Subcutaneous abdominal adipose tissue (tissue), 5 donors: ENCODE data around the gene MYL11.
A peak's percentile ranks its signal among the peaks of the same experiment; 100 is the strongest.
"Not testable (repeated sequence)": the region's sequence is repeated elsewhere in the genome, so short reads cannot be mapped to it uniquely, and the experiment has no call there.

Source experiments
- H3K27ac ChIP-seq: one replicate; pipeline ENCODE4 v1.7.0; 2013; ENCODE audit warnings: low read depth, mild to moderate bottlenecking, inconsistent platforms, low read length, moderate library complexity
- H3K27me3 ChIP-seq, 5 donors: one replicate each; pipeline ENCODE4 v1.7.0; 2013; ENCODE audit warnings: low read length in 5 of 5, inconsistent platforms in 1 of 5; ENCODE audit not compliant: control insufficient read depth in 5 of 5, insufficient read depth in 4 of 5
- H3K36me3 ChIP-seq, 5 donors: one replicate each; pipeline ENCODE4 v1.7.0; 2013; ENCODE audit warnings: low read length in 5 of 5; ENCODE audit not compliant: control insufficient read depth in 5 of 5, insufficient read depth in 5 of 5
- H3K4me1 ChIP-seq, 5 donors: one replicate each; pipeline ENCODE4 v1.7.0; 2013; ENCODE audit warnings: low read length in 5 of 5, mild to moderate bottlenecking in 3 of 5, moderate library complexity in 1 of 5; ENCODE audit not compliant: control insufficient read depth in 5 of 5, insufficient read depth in 5 of 5
- H3K4me3 ChIP-seq, 5 donors: one replicate each; pipeline ENCODE4 v1.7.0; 2013; ENCODE audit warnings: low read length in 5 of 5, low read depth in 1 of 5
- H3K9ac ChIP-seq, 5 donors: one replicate each; pipeline ENCODE4 v1.7.0; 2013; ENCODE audit warnings: low read length in 5 of 5, mild to moderate bottlenecking in 4 of 5, moderate library complexity in 3 of 5
- H3K9me3 ChIP-seq, 5 donors: one replicate each; pipeline ENCODE4 v1.7.0; 2013; ENCODE audit warnings: low read length in 5 of 5; ENCODE audit not compliant: control insufficient read depth in 5 of 5
- donor health status: healthy.
- donor health status: healthy.
- donor health status: healthy.
- donor health status: healthy.
- donor health status: healthy.

MYL11 gene, protein sequence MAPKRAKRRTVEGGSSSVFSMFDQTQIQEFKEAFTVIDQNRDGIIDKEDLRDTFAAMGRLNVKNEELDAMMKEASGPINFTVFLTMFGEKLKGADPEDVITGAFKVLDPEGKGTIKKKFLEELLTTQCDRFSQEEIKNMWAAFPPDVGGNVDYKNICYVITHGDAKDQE

DNA sequence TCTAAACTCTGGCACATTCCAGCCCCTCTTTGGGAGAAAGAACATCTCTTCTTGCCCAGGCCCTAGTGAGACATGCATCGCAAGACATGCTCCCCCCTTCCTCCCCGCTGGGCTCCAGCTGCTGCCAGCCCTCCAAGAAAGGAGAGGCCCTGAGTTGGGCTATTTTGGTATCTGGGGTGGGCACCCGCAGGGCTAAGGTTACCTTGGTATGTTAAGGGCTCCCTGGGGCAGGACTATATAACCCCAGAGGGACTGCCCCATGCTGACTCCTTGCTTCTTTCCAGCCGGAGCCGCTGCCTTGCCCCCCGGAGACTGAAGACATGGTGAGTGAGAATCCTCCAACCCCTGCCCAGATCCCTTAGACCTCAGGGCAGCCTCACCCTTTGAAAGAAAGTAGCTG lies at the start of gene MYL11:
Gene MYL11 (plus strand): TSS at position 265 of the 400 bp plus-strand sequence. CDS start 56 bp downstream, at position 321.
- H3K27me3 ChIP-seq: no peaks in the 10 kb centered on the region
- H3K9me3 ChIP-seq: no peaks in the 10 kb centered on the region
- no peak within 1 kb of the TSS for H3K9ac ChIP-seq
- no peak within 1 kb of the TSS for H3K27ac ChIP-seq
- H3K36me3 ChIP-seq: no peaks in the 10 kb centered on the region
- H3K4me3 ChIP-seq: no peak within 1 kb of the TSS
- H3K4me1 ChIP-seq: peaks cover 0 to 31% (median 25%) of the 10 kb centered on the region in 5 donors

DNA sequence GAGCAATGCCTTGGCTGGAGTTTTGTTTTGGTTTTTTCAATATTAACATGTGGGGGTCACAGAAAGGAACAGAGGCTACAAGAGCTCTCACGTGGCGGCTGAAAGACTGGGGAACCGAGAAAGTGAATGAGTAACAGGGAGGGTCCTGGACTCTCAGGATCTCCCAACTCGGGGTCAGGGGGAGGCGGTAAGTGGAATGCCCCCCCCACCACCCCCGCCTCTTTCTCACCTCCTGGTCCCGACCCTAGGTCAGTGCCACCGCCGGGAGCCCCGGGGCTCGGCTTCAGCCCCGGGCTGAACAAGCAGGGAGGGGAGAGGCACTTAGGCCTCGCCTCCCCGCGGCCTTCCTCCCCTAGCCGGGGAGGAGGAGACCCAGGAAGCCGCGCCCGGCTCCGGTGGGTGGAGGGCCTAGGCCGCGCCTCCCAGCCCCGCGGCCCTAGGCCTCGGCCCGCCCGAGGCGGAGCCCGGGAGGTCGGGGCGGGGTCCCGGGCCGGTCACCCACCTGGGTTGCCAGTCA lies 40.1 kb upstream of the MYL11 start:
- peak overlapping the region in 3 of 5 donors; percentile 56 to 66 (median 58) for H3K9ac ChIP-seq
- H3K27ac ChIP-seq: peak overlapping the region; percentile 46
- H3K27me3 ChIP-seq, H3K9me3 ChIP-seq, H3K36me3 ChIP-seq: not testable (repeated sequence)
- peak overlapping the region; percentile 62 to 77 (median 68) for H3K4me3 ChIP-seq
- peaks cover 0 to 14% (median 8%) of the 10 kb centered on the region in 5 donors for H3K4me1 ChIP-seq

- peaks cover 0 to 14% (median 8%) of the 10 kb centered on the region in 5 donors for H3K4me1 ChIP-seq
- peak overlapping the region in 3 of 5 donors; percentile 58 to 86 (median 79) for H3K9ac ChIP-seq
- not testable (repeated sequence) for H3K36me3 ChIP-seq, H3K27me3 ChIP-seq, H3K9me3 ChIP-seq
- peak overlapping the region; percentile 60 for H3K27ac ChIP-seq
- H3K4me3 ChIP-seq: peak overlapping the region; percentile 64 to 77 (median 70)
Observed at GRCh38 chr16:30335028-30335597, 39.5 kb upstream of the MYL11 start.

DNA sequence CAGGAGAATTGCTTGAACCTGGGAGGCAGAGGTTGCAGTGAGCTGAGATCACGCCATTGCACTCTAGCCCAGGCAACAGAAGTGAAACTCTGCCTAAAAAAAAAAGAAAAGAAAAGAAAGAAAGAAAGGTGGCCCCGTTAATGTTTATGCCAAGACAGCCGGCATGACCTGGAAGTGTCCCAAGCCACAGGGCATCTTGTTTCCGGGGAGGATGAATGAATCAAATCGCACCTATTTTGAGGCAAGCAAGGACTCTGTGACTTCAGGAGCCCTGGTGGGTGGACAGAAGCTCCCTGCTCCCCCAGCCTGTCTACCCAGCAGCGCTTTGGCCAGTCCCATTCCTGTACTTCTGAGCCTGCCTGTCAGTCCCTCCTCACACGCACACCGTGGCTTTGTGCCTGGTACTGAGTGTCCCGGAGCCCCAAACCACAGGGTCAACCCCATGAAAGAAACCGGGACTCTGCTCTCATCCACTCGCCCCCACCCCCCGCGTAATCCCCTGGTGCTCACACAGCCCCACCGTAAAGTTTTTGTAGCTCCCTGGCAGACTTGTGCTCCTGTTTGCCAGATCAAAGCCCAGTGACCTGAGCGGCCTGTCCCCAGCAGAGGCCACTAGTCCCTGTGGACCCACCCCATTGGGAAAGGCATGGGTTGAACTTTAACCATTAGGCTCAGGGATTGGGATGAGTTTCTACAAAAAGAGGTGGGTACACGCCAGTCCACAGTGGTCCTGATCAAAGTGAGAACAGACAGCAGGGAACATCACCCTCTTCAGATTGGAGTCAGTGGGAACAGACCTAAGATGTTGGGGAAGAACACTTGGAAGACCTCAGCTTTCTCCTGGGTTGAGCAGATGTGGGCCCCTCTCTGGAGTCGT lies 38.8 kb upstream of the MYL11 start:
- no peaks in the 10 kb centered on the region for H3K27me3 ChIP-seq
- H3K4me1 ChIP-seq: peaks cover 0 to 14% (median 8%) of the 10 kb centered on the region in 5 donors
- H3K9me3 ChIP-seq: no peaks in the 10 kb centered on the region
- H3K4me3 ChIP-seq: peak overlapping the region; percentile 64 to 77 (median 70)
- peak overlapping the region; percentile 60 for H3K27ac ChIP-seq
- no peaks in the 10 kb centered on the region for H3K36me3 ChIP-seq
- H3K9ac ChIP-seq: peak overlapping the region in 3 of 5 donors; percentile 58 to 79 (median 64)

DNA sequence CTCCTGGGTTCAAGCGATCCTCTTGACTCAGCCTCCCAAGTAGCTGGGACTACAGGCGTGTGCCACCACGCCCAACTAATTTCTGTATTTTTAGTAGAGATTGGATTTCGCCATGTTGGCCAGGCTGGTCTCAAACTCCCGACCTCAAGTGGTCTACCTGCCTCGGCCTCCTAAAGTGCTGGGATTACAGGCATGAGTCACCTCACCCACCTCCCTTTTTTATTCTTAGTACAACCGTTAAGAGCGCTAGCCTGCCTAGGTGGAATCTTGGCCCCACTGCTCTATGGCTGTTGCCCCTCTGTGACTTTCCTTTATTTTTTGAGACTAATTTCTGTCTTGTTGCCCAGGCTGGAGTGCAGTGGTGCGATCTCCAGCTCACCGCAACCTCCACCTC lies 36.6 kb upstream of the MYL11 start:
- not testable (repeated sequence) for H3K27me3 ChIP-seq, H3K4me3 ChIP-seq, H3K9ac ChIP-seq, H3K36me3 ChIP-seq, H3K9me3 ChIP-seq, H3K27ac ChIP-seq
- peaks cover 0 to 14% (median 8%) of the 10 kb centered on the region in 5 donors for H3K4me1 ChIP-seq

- not testable (repeated sequence) for H3K36me3 ChIP-seq, H3K9me3 ChIP-seq, H3K27ac ChIP-seq, H3K9ac ChIP-seq, H3K27me3 ChIP-seq, H3K4me3 ChIP-seq
- H3K4me1 ChIP-seq: peaks cover 0 to 14% (median 8%) of the 10 kb centered on the region in 5 donors
Observed at GRCh38 chr16:30338715-30339114, 35.9 kb upstream of the MYL11 start.

- Histone ChIP-seq H3K9me3 (no peaks in the 10 kb centered on the region), H3K27me3 (no peaks in the 10 kb centered on the region), H3K27ac (no peak overlapping the region)
Observed at GRCh38 chr16:30340621-30341020, 34.0 kb upstream of the MYL11 start.

DNA sequence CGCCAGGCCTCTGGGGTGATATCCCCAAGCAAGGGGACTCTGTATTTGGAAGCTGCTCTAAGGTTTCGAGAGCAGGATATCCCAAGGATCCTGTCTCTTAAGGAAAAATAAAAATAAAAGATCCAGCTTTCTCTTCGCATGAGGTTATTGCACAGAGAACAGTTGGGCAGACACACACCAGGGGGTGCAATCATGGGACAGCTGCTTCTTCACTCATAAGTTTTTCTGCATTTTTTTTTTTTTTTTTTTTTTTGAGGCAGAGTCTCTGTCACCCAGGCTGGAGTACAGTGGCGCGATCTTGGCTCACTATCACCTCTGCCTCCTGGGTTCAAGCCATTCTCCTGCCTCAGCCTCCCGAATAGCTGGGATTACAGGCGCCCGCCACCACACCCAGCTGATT lies 32.6 kb upstream of the MYL11 start:
- H3K4me3 ChIP-seq, H3K27ac ChIP-seq, H3K4me1 ChIP-seq, H3K36me3 ChIP-seq, H3K27me3 ChIP-seq, H3K9ac ChIP-seq, H3K9me3 ChIP-seq: not testable (repeated sequence)

More at GRCh38 chr16:30340621-30341020, 34.0 kb upstream of the MYL11 start:
- Histone ChIP-seq H3K9ac (no peak overlapping the region), H3K36me3 (no peaks in the 10 kb centered on the region), H3K4me1 (peaks cover 0 to 10% (median 5%) of the 10 kb centered on the region in 5 donors), H3K4me3 (no peak overlapping the region)

DNA sequence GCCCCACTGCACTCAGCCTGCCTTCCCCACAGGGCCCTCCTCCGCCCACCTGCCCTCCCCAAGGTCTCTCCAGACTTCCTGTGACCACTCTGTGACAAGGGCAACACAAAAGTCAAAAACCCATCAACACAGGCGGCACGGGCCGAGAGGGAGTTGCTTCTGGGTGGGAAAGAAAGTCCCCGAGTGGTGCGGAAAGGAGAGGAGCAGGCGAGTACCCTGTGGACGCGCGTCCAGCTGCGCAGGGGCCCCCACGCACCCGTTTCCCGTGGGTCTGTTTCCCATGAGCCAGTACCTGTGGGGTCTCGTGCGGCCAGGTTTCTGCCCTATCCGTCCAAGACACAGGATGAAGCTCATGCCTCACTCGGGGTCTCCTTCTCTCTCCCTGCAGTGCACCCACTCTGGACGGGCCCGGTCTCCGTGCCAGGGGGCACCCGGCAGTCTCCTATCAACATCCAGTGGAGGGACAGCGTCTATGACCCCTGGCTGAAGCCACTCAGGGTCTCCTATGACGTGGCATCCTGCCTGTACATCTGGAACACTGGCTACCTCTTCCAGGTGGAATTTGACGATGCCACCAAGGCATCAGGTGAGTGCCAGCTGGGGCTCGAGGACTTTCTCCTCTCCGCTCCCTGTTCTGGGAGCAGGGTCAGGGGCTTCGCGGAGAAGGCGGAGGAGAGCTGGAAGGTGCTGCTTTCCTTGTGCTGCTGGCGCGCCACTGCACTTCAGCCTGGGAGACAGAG lies 31.7 kb upstream of the MYL11 start:
- Histone ChIP-seq H3K9ac (no peak overlapping the region), H3K4me1 (peaks cover 0 to 3% (median 0%) of the 10 kb centered on the region in 5 donors), H3K27ac (no peak overlapping the region), H3K27me3 (no peaks in the 10 kb centered on the region), H3K36me3 (no peaks in the 10 kb centered on the region), H3K4me3 (no peak overlapping the region), H3K9me3 (no peaks in the 10 kb centered on the region)
